Ishikawa (cell line): ENCODE data around the gene CACNA1C.

Source experiments
- CEBPB ChIP-seq: IDR thresholded peaks from 2 replicates; pipeline ENCODE4 v1.6.1; 2012
- CREB1 ChIP-seq: IDR thresholded peaks from 2 replicates; pipeline ENCODE4 v1.6.1; 2012; ENCODE audit warnings: low read depth
- EGR1 ChIP-seq: IDR thresholded peaks from 2 replicates; pipeline ENCODE4 v1.6.1; 2012
- EP300 ChIP-seq: IDR thresholded peaks from 2 replicates; pipeline ENCODE4 v1.6.1; 2012; ENCODE audit warnings: borderline replicate concordance
- FOXM1 ChIP-seq: IDR thresholded peaks from 2 replicates; pipeline ENCODE4 v1.6.1; 2012; ENCODE audit warnings: low read depth, borderline replicate concordance
- MAX ChIP-seq: IDR thresholded peaks from 2 replicates; pipeline ENCODE4 v1.6.1; 2012
- NFIC ChIP-seq: IDR thresholded peaks from 2 replicates; pipeline ENCODE4 v1.6.1; 2012
- RAD21 ChIP-seq: IDR thresholded peaks from 2 replicates; pipeline ENCODE4 v1.6.1; 2012; ENCODE audit warnings: low read depth
- REST ChIP-seq: IDR thresholded peaks from 2 replicates; pipeline ENCODE4 v1.6.1; 2012; ENCODE audit warnings: low read depth, mild to moderate bottlenecking
- TAF1 ChIP-seq: IDR thresholded peaks from 2 replicates; pipeline ENCODE4 v1.6.1; 2012; ENCODE audit warnings: low read depth, mild to moderate bottlenecking
- TCF12 ChIP-seq: IDR thresholded peaks from 2 replicates; pipeline ENCODE4 v1.6.1; 2012; ENCODE audit warnings: low read depth
- TEAD4 ChIP-seq: IDR thresholded peaks from 2 replicates; pipeline ENCODE4 v1.6.1; 2012
- USF1 ChIP-seq: IDR thresholded peaks from 2 replicates; pipeline ENCODE4 v1.6.1; 2012
- YY1 ChIP-seq: IDR thresholded peaks from 2 replicates; pipeline ENCODE4 v1.6.1; 2012; ENCODE audit warnings: low read depth
- ZBTB7A ChIP-seq: IDR thresholded peaks from 2 replicates; pipeline ENCODE4 v1.6.1; 2012; ENCODE audit warnings: low read depth

CACNA1C gene

GRCh38 chr12:2698566-2698965, 645.8 kb downstream of the CACNA1C start:
- TF ChIP-seq USF1 (no peak), CREB1 (no peak), NFIC (no peak), RAD21 (no peak), EP300 (no peak), YY1 (no peak), EGR1 (no peak), TAF1 (no peak), ZBTB7A (no peak), TCF12 (no peak), TEAD4 (no peak), CEBPB (no peak), MAX (no peak), FOXM1 (no peak), REST (no peak)

- no peak for TF ChIP-seq TCF12
- no peak for TF ChIP-seq FOXM1
- no peak for TF ChIP-seq TEAD4
- TF ChIP-seq TAF1 = no peak
- TF ChIP-seq CEBPB = no peak
- TF ChIP-seq NFIC = no peak
- no peak for TF ChIP-seq EP300
- TF ChIP-seq USF1 = no peak
- TF ChIP-seq MAX = no peak
Measured at GRCh38 chr12:2710701-2711100, 657.9 kb downstream of the CACNA1C start.

GRCh38 chr12:2719392-2719791, 666.6 kb downstream of the CACNA1C start:
- TF ChIP-seq EP300 (no peak), YY1 (no peak), ZBTB7A (no peak), MAX (no peak), TCF12 (no peak), CREB1 (no peak), TEAD4 (no peak), CEBPB (no peak), USF1 (no peak), NFIC (no peak), TAF1 (no peak), RAD21 (no peak)

GRCh38 chr12:2722806-2723205, 670.0 kb downstream of the CACNA1C start:
- TF ChIP-seq YY1 (no peak), MAX (no peak), CEBPB (no peak), ZBTB7A (no peak), EP300 (no peak), NFIC (no peak), RAD21 (no peak), CREB1 (no peak), EGR1 (no peak), REST (no peak), TEAD4 (no peak), TCF12 (no peak), FOXM1 (no peak)

GRCh38 chr12:2732290-2732689, 679.5 kb downstream of the CACNA1C start:
- TF ChIP-seq TAF1 (no peak), TCF12 (no peak), EP300 (no peak), RAD21 (no peak), USF1 (no peak), FOXM1 (no peak), REST (no peak), YY1 (no peak), EGR1 (no peak), TEAD4 (no peak), MAX (no peak), CEBPB (no peak), NFIC (no peak), CREB1 (no peak), ZBTB7A (no peak)
